Lower leg skin (tissue), 3 donors: Measurements from ENCODE around the gene PLGRKT.

Source experiments
- POLR2A ChIP-seq, 2 donors: fragments of 450-650 bp; IDR thresholded peaks; one replicate each; pipeline ENCODE4 v1.6.1; 2016 to 2017; ENCODE audit warnings: antibody characterized with exemption in 2 of 2, mild to moderate bottlenecking in 1 of 2, moderate library complexity in 1 of 2
- TF ChIP-seq, protein P1 (sequence below), 3 donors: fragments of 450-650 bp; IDR thresholded peaks; one replicate each; pipeline ENCODE4 v1.5.1; 2016; ENCODE audit warnings: antibody characterized with exemption in 3 of 3, mild to moderate bottlenecking in 3 of 3, moderate library complexity in 2 of 3

DNA sequence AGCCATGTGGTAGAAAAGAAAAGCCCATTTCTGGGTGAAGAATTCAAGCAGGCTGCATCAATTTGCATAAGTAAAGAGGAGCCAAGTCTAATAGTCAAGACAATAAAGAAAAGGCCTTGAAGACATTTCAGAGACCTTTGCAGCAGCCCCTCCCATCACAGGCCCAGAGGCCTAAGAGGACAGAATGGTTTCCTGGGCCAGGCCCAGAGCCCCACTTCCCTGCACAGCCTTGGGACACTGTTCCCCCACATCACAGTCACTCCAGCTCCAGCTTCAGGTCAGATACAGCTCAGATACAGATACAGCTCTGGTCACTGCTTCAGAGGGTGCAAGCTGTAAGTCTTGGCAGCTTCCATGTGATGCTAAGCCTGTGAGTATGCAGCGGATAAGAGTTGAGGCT, 29.1 kb downstream of the PLGRKT start:
- TF ChIP-seq, protein P1, sequence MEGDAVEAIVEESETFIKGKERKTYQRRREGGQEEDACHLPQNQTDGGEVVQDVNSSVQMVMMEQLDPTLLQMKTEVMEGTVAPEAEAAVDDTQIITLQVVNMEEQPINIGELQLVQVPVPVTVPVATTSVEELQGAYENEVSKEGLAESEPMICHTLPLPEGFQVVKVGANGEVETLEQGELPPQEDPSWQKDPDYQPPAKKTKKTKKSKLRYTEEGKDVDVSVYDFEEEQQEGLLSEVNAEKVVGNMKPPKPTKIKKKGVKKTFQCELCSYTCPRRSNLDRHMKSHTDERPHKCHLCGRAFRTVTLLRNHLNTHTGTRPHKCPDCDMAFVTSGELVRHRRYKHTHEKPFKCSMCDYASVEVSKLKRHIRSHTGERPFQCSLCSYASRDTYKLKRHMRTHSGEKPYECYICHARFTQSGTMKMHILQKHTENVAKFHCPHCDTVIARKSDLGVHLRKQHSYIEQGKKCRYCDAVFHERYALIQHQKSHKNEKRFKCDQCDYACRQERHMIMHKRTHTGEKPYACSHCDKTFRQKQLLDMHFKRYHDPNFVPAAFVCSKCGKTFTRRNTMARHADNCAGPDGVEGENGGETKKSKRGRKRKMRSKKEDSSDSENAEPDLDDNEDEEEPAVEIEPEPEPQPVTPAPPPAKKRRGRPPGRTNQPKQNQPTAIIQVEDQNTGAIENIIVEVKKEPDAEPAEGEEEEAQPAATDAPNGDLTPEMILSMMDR (IDR thresholded peaks at IDR 0.05), result no peak
- TF ChIP-seq POLR2A (IDR thresholded peaks at IDR 0.05), result no peak
